T-cell (primary cell): Measurements from ENCODE around the gene EFCC1. TPM values are rescaled to one million over a fixed set of nuclear protein-coding genes. Genes with fewer than 3 reads are reported as not detected.

ENCODE experiments used
- ATAC-seq, 4 experiments: fragments of 200-7000 bp in 3 of 4; fragments of 150-1000 bp in 1 of 4; cut with Tn5 transposase; replicated peaks in 1 of 4; 1 replicate in 3 of 4; 2 replicates in 1 of 4; pipeline ENCODE4 v1.10.0; 2021; ENCODE audit warnings: moderate library complexity in 3 of 4, mild to moderate bottlenecking in 2 of 4, moderate number of reproducible peaks in 1 of 4
- CTCF ChIA-PET, 2 donors: fragments of 300-600 bp; sonication (Branson Sonifier 250); formaldehyde crosslinking; loops; one replicate each; lab custom pipeline; 2022; ENCODE audit warnings: antibody characterized with exemption in 2 of 2; lab: Charles Lee
- POLR2A ChIA-PET, 2 donors: fragments of 300-600 bp; sonication (Branson Sonifier 250); formaldehyde crosslinking; loops; one replicate each; lab custom pipeline; 2022; ENCODE audit warnings: antibody characterized with exemption in 2 of 2; lab: Charles Lee
- DNase-seq, 35 experiments: peaks; one replicate each; pipeline versions ENCODE4 v3.0.0 to v3.0.0-alpha.2; 2013 to 2023
- H3K27ac ChIP-seq: one replicate; pipeline ENCODE4 v1.5.1; 2013; ENCODE audit warnings: low read length
- H3K27me3 ChIP-seq, 2 experiments: replicated peaks in 1 of 2; 1 replicate in 1 of 2; 2 replicates in 1 of 2; pipeline versions ENCODE4 v1.6.1 to v1.7.0; 2013; ENCODE audit warnings: low read length in 1 of 2, mixed read lengths in 1 of 2; ENCODE audit not compliant: control insufficient read depth in 2 of 2, insufficient read depth in 2 of 2; ENCODE audit errors: extremely low read depth in 1 of 2
- H3K36me3 ChIP-seq, 2 donors: 1 replicate in 1 of 2; 2 replicates in 1 of 2; pipeline versions ENCODE4 v1.6.1 to v1.7.0; 2013; ENCODE audit warnings: low read length in 1 of 2; ENCODE audit not compliant: control insufficient read depth in 2 of 2, insufficient read depth in 1 of 2; ENCODE audit errors: extremely low read depth in 1 of 2
- H3K4me1 ChIP-seq, 2 experiments: 1 replicate in 1 of 2; 2 replicates in 1 of 2; pipeline versions ENCODE4 v1.6.1 to v1.7.0; 2013; ENCODE audit warnings: low read length in 2 of 2, mixed read lengths in 1 of 2; ENCODE audit not compliant: insufficient read depth in 2 of 2, control insufficient read depth in 1 of 2; ENCODE audit errors: extremely low read depth in 1 of 2
- H3K4me3 ChIP-seq, 2 donors: 1 replicate in 1 of 2; 2 replicates in 1 of 2; pipeline versions ENCODE4 v1.5.1 to v1.7.0; 2013; ENCODE audit warnings: mild to moderate bottlenecking in 2 of 2, low read length in 1 of 2, moderate library complexity in 1 of 2; ENCODE audit not compliant: control insufficient read depth in 1 of 2; ENCODE audit errors: extremely low read depth in 1 of 2
- H3K9me3 ChIP-seq: 2 replicates; pipeline ENCODE4 v1.7.0; 2013
- H3K27ac Mint-ChIP-seq, 2 donors: one replicate each; pipeline ENCODE4 v1.8.0; 2020 to 2021; ENCODE audit warnings: mild to moderate bottlenecking in 2 of 2, mixed read lengths in 2 of 2
- H3K27me3 Mint-ChIP-seq, 2 donors: one replicate each; pipeline ENCODE4 v1.8.0; 2021 to 2022; ENCODE audit warnings: mixed read lengths in 2 of 2
- H3K36me3 Mint-ChIP-seq: one replicate; pipeline ENCODE4 v1.8.0; 2021; ENCODE audit warnings: mixed read lengths
- H3K4me1 Mint-ChIP-seq, 3 donors: one replicate each; pipeline ENCODE4 v1.8.0; 2020 to 2022; ENCODE audit warnings: mixed read lengths in 3 of 3, mild to moderate bottlenecking in 1 of 3
- H3K4me3 Mint-ChIP-seq, 3 donors: one replicate each; pipeline ENCODE4 v1.8.0; 2020 to 2022; ENCODE audit warnings: mild to moderate bottlenecking in 3 of 3, mixed read lengths in 3 of 3, moderate library complexity in 3 of 3
- H3K9me3 Mint-ChIP-seq, 3 donors: one replicate each; pipeline ENCODE4 v1.8.0; 2020 to 2022; ENCODE audit warnings: mixed read lengths in 3 of 3
- WGBS: methylation state at CpG from one replicate; pipeline ENCODE4 v1.1.5; 2013; ENCODE audit warnings: missing lambda C conversion rate; ENCODE audit not compliant: insufficient coverage; 5-methylcytosine and 5-hydroxymethylcytosine counted together
- total RNA-seq, 35 experiments: library from RNA in 6 of 35; stranded (reverse) in 6 of 35; fragments of 120-200 nt in 1 of 35; gene quantifications; one replicate each; pipeline versions ENCODE4 v1.2.1 to v1.2.4 and lab custom pipeline; 2013 to 2026

The EFCC1 gene
- total RNA-seq, 5 donors from 2014 or later (not counting 1 experiment from before 2014, with no cell fraction given), result 0.20 to 0.43 (median 0.30) TPM

DNA sequence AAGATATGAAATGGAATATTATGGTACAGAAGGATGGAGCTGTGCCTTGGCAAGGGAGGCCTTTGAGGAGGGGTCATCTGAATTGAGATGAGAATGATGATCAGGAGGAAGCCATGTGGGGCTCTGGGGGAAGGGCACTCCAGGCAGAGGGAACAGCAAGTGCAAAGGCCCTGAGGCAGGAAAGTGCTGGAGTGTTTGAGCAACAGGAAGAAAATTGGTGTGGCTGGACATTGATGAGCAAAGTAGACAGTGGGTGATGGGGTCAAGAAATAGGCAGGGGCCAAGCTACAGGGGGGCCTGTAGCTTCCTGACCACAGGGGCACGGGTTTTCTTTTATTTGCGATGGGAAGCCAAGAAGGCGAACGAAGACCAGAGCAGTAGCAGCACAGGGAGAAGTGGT lies 56.1 kb downstream of the EFCC1 start:
- Histone ChIP-seq H3K27me3 (peaks cover 0 to 11% of the 10 kb centered on the region in 2 experiments), H3K27ac (no peak overlapping the region), H3K36me3 (no peaks in the 10 kb centered on the region), H3K9me3 (no peaks in the 10 kb centered on the region), H3K4me1 (peaks cover 0 to 10% of the 10 kb centered on the region in 2 experiments), H3K4me3 (no peak overlapping the region)
- Mint-ChIP-seq H3K36me3 (no peaks in the 10 kb centered on the region), H3K4me1 (peaks cover 5 to 21% (median 14%) of the 10 kb centered on the region in 3 donors), H3K27me3 (no peaks in the 10 kb centered on the region), H3K4me3 (no peak overlapping the region), H3K9me3 (no peaks in the 10 kb centered on the region), H3K27ac (no peak overlapping the region)
- WGBS, result 86% methylated on average over 4 of the region's 4 CpGs
- DNase-seq (no peak), ATAC-seq (no peak)
- CTCF ChIA-PET, result interaction anchor here in 1 of 2 donors (1.5 kb wide), 1 partner anchor 12 kb away, joined by 4 read pairs; no protein-coding TSS in a partner anchor
- POLR2A ChIA-PET, result interaction anchor here in 1 of 2 donors (0.5 kb wide), 1 partner anchor 64 kb away, joined by 3 read pairs; the partner anchor contains the start of gene RAB43

DNA sequence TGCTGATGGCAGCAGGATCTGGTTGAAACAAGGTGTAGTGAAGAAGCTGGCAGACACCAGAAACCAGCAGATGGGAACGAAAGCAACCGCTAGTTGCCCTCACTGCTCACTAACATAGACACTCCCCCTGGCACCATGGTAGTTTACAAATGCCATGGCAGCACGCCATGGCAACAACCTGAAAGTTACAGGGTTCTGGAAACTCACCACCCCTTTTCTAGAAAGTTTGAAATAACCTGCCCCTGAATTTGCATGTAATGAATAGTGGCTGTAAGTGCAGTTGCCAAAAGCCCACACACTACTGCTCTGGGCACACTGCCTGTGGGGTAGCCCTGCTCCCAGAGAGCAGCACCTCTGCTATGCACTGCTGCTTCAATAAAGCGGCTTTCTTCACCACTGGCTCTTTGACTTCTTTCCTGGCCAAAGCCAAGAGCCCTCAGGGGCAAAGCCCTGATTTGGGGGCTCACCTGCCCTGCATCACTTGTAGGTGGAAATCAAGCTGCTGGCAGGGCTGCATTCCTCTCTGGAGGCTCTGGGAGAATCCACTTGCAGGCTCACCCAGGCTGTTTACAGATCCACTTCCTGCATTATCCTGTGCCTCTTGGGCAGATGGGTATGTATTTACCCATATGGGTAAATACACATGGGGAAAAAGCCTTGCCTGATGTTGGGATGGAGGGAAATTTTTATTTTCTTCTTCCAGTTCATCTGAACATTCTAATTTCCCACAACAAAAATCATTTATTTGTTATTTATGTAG lies 57.5 kb downstream of the EFCC1 start:
- CTCF ChIA-PET, result interaction anchor here in 1 of 2 donors (1.5 kb wide), 1 partner anchor 10 kb away, joined by 4 read pairs; no protein-coding TSS in a partner anchor
- Histone ChIP-seq H3K4me1 (peaks cover 0 to 7% of the 10 kb centered on the region in 2 experiments), H3K4me3 (no peak overlapping the region), H3K36me3 (no peaks in the 10 kb centered on the region), H3K27me3 (peaks cover 0 to 11% of the 10 kb centered on the region in 2 experiments), H3K9me3 (no peaks in the 10 kb centered on the region), H3K27ac (no peak overlapping the region)
- Mint-ChIP-seq H3K4me1 (peaks cover 3 to 16% (median 9%) of the 10 kb centered on the region in 3 donors), H3K27me3 (no peaks in the 10 kb centered on the region), H3K4me3 (no peak overlapping the region), H3K36me3 (no peaks in the 10 kb centered on the region), H3K27ac (no peak overlapping the region), H3K9me3 (no peaks in the 10 kb centered on the region)
- DNase-seq (peak in 9 of 35 experiments; percentile 18 to 45 (median 26)), ATAC-seq (peak in 3 of 4 experiments; percentile 13 to 81 (median 43))
- WGBS, result 40% methylated on average over 1 of the region's 4 CpGs
- POLR2A ChIA-PET, result interaction anchor here in 1 of 2 donors (0.5 kb wide), 1 partner anchor 235 kb away, joined by 3 read pairs; no protein-coding TSS in a partner anchor

DNA sequence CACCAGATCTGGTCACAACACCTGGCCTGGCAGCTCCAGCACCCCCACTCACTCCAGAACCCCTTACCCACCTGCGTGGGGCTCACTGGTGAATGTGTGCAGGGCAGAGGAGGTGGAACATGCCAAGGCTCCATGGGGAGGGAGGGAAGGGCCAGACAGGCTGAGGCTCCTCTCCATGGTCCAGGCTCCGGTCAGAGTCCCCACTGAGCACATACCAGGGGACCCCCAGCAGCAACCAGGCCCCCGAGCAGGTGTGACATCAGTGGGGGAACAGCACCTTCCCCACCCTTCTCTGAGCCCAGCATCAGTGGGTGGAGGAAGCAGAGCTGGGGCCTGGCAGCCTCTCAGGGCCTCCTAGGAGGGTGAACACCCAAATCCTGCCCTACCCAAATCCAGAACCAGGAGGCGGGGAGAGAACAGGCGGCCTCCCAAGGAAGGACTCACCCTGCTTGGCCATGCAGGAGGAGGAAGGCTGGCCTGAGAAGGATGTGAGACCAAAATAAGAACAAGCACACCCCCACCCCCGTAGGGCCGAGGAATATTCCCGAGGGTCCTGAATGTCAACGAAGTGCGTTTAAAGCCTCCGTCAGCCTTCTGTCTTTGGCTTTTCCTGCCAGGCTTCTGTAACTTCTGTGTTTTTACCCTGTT lies 58.3 kb downstream of the EFCC1 start:
- H3K27me3 Mint-ChIP-seq, result no peaks in the 10 kb centered on the region
- no peaks in the 10 kb centered on the region for H3K9me3 Mint-ChIP-seq
- 94% methylated on average over 8 of the region's 11 CpGs for WGBS
- ATAC-seq, result no peak
- POLR2A ChIA-PET, result interaction anchor here in 1 of 2 donors (0.5 kb wide), 1 partner anchor 98 kb away, joined by 3 read pairs; no protein-coding TSS in a partner anchor
- H3K36me3 Mint-ChIP-seq, result no peaks in the 10 kb centered on the region
- Histone ChIP-seq H3K4me1 (peaks cover 0 to 5% of the 10 kb centered on the region in 2 experiments), H3K36me3 (no peaks in the 10 kb centered on the region), H3K27ac (no peak overlapping the region), H3K9me3 (no peaks in the 10 kb centered on the region), H3K4me3 (no peak overlapping the region), H3K27me3 (peaks cover 0 to 11% of the 10 kb centered on the region in 2 experiments)
- H3K27ac Mint-ChIP-seq, result no peak overlapping the region
- no peak for DNase-seq
- CTCF ChIA-PET, result no interaction called here
- H3K4me1 Mint-ChIP-seq, result peaks cover 0 to 14% (median 6%) of the 10 kb centered on the region in 3 donors
- no peak overlapping the region for H3K4me3 Mint-ChIP-seq

DNA sequence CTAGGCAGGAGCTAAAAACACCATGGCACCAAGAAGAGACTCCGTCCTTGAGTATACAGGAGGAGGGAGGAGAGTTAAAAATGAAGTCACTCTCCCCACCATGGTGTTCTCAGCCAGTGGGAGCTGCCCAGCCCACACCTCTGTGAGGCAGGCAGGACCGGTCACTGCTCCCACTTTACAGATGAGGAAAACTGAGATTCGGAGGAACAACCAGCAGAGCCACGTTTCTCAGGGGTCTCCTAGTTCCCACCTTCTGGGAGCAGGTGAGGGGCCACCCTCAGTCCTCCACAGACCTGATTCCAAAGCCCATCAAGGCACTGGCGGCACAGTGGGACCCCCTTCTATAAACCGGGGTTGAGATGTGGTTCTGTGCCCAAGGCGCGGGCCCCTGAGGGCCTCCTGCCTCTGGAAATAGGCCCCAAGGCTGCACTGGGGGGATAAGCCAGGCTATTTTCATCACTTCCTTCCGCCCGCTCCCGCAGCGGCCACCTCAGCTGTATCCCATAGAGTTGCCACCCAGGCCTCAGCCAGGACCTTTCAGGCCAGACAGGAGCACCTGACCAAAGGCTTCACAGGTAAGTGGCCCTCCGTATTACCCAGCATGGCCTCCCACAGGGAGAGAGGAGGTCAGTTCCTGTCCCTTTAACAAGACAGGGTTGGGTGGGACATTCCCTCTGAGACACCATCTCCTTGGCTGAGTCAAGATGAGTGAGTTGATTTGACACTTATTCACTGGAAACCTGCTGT lies 59.3 kb downstream of the EFCC1 start, which contains the start of gene GP9:
GP9 (plus strand) TSS at position 504 of the 747 bp plus-strand sequence. CDS start 961 bp downstream, outside the sequence.
- H3K4me3 ChIP-seq, result no peak within 1 kb of the TSS
- H3K4me1 ChIP-seq, result peaks cover 0 to 5% of the 10 kb centered on the region in 2 experiments
- ATAC-seq, result no peak
- H3K36me3 Mint-ChIP-seq, result no peaks in the 10 kb centered on the region
- peaks cover 0 to 14% (median 4%) of the 10 kb centered on the region in 3 donors for H3K4me1 Mint-ChIP-seq
- H3K9me3 Mint-ChIP-seq, result no peaks in the 10 kb centered on the region
- H3K27ac ChIP-seq, result no peak within 1 kb of the TSS
- H3K4me3 Mint-ChIP-seq, result no peak within 1 kb of the TSS
- no peaks in the 10 kb centered on the region for H3K36me3 ChIP-seq
- peaks cover 0 to 11% of the 10 kb centered on the region in 2 experiments for H3K27me3 ChIP-seq
- ChIA-PET CTCF (no interaction called here), POLR2A (no interaction called here)
- H3K27ac Mint-ChIP-seq, result no peak within 1 kb of the TSS
- H3K27me3 Mint-ChIP-seq, result no peaks in the 10 kb centered on the region
- 84% methylated on average over 11 of the region's 13 CpGs for WGBS
- H3K9me3 ChIP-seq, result no peaks in the 10 kb centered on the region
- DNase-seq, result no peak

DNA sequence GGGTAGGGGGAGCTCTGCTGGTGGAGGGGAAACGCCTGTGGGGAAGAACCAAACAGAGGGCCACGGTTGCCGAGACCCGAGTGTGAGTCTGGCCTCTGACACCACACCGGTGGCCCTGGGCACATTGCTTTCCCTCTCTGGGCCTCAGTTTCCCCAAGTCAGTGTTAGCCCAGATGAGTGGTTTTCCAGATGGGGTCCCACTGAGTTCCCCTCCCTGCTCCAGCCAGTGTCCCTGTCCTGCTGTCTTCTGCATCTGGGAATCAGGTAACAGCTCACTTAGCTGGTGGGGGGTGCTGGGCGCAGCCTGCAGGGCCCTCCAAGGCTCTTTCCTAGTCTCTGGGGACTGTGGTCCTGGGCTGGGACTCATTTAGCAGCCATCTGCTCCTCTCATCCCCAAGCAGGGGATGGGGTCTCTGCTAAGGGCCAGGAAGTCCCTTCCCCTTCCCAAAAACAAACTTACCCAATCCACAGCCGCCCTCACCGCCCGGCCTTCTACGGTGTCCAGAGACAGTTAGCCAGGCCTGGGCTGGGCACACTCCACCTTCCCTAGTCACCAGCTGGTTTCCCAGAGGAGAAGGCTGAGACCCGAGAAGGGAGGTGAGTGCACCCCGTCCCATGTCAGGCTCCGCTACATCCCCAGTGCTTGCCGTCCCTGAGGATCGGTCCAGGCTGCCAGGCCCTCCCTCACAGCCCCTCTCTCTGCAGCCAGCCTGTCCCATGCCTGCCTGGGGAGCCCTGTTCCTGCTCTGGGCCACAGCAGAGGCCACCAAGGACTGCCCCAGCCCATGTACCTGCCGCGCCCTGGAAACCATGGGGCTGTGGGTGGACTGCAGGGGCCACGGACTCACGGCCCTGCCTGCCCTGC lies 60.2 kb downstream of the EFCC1 start:
- WGBS, result 85% methylated on average over 14 of the region's 19 CpGs
- Mint-ChIP-seq H3K9me3 (no peaks in the 10 kb centered on the region), H3K27me3 (no peaks in the 10 kb centered on the region), H3K36me3 (no peaks in the 10 kb centered on the region), H3K27ac (no peak overlapping the region), H3K4me3 (no peak overlapping the region), H3K4me1 (peaks cover 0 to 14% (median 4%) of the 10 kb centered on the region in 3 donors)
- CTCF ChIA-PET, result no interaction called here
- Histone ChIP-seq H3K27me3 (peaks cover 0 to 11% of the 10 kb centered on the region in 2 experiments), H3K9me3 (no peaks in the 10 kb centered on the region), H3K36me3 (no peaks in the 10 kb centered on the region), H3K4me1 (peaks cover 0 to 5% of the 10 kb centered on the region in 2 experiments), H3K27ac (no peak overlapping the region), H3K4me3 (no peak overlapping the region)
- POLR2A ChIA-PET, result no interaction called here
- ATAC-seq (no peak), DNase-seq (no peak)
